H9 (cell line): ENCODE data around the gene N4BP2. TPM values are rescaled to one million over a fixed set of nuclear protein-coding genes. Genes with fewer than 3 reads are reported as not detected.

Experiments used
- DNase-seq: peaks from one replicate; pipeline ENCODE4 v3.0.0-alpha.2; 2017
- H2AFZ ChIP-seq: one replicate; pipeline ENCODE4 v1.6.1; 2013; ENCODE audit warnings: mild to moderate bottlenecking, low read length, control low read depth, moderate library complexity
- H2AK5ac ChIP-seq: 2 replicates; pipeline ENCODE4 v1.6.1; 2013; ENCODE audit warnings: low read length, control low read depth, mixed read lengths; ENCODE audit not compliant: insufficient read length
- H2BK120ac ChIP-seq: one replicate; pipeline ENCODE4 v1.6.1; 2013; ENCODE audit warnings: low read depth, mild to moderate bottlenecking, low read length, control low read depth, inconsistent platforms; ENCODE audit not compliant: poor library complexity, severe bottlenecking
- H2BK12ac ChIP-seq: 2 replicates; pipeline ENCODE4 v1.6.1; 2013; ENCODE audit warnings: low read length, control low read depth, mixed read lengths, low read depth; ENCODE audit not compliant: insufficient read length
- H2BK15ac ChIP-seq: 2 replicates; pipeline ENCODE4 v1.6.1; 2013; ENCODE audit warnings: low read depth, low read length, control low read depth
- H2BK20ac ChIP-seq: one replicate; pipeline ENCODE4 v1.6.1; 2013; ENCODE audit warnings: low read depth, mild to moderate bottlenecking, low read length, control low read depth, inconsistent platforms; ENCODE audit not compliant: poor library complexity, severe bottlenecking
- H2BK5ac ChIP-seq: 2 replicates; pipeline ENCODE4 v1.6.1; 2013; ENCODE audit warnings: low read length, control low read depth, mixed read lengths; ENCODE audit not compliant: insufficient read length
- H3K14ac ChIP-seq: 2 replicates; pipeline ENCODE4 v1.6.1; 2013; ENCODE audit warnings: low read length, control low read depth; ENCODE audit not compliant: insufficient read depth
- H3K18ac ChIP-seq: 2 replicates; pipeline ENCODE4 v1.6.1; 2013; ENCODE audit warnings: low read depth, mild to moderate bottlenecking, mixed read lengths, low read length, control low read depth; ENCODE audit not compliant: insufficient read length
- H3K23ac ChIP-seq: 2 replicates; pipeline ENCODE4 v1.6.1; 2013; ENCODE audit warnings: low read length, control low read depth, mixed read lengths, low read depth; ENCODE audit not compliant: insufficient read length
- H3K23me2 ChIP-seq: 2 replicates; pipeline ENCODE4 v1.6.1; 2013; ENCODE audit warnings: low read depth, mild to moderate bottlenecking, mixed read lengths, low read length, control low read depth; ENCODE audit not compliant: insufficient read length, poor library complexity, severe bottlenecking
- H3K27ac ChIP-seq: 2 replicates; pipeline ENCODE4 v1.5.1; 2013; ENCODE audit warnings: low read length, control low read depth, mixed read lengths, low read depth; ENCODE audit not compliant: insufficient read length
- H3K27me3 ChIP-seq: 2 replicates; pipeline ENCODE4 v1.6.1; 2013; ENCODE audit warnings: low read length, control low read depth, inconsistent platforms; ENCODE audit not compliant: insufficient read depth
- H3K4ac ChIP-seq: 2 replicates; pipeline ENCODE4 v1.6.1; 2013; ENCODE audit warnings: low read depth, mild to moderate bottlenecking, control low read depth, inconsistent platforms, low read length, moderate library complexity
- H3K4me1 ChIP-seq: 2 replicates; pipeline ENCODE4 v1.6.1; 2013; ENCODE audit warnings: low read length, control low read depth, inconsistent platforms; ENCODE audit not compliant: insufficient read depth
- H3K4me2 ChIP-seq: 2 replicates; pipeline ENCODE4 v1.6.1; 2013; ENCODE audit warnings: low read length, control low read depth, mixed read lengths; ENCODE audit not compliant: insufficient read length, insufficient read depth
- H3K56ac ChIP-seq: 2 replicates; pipeline ENCODE4 v1.6.1; 2013; ENCODE audit warnings: low read depth, mild to moderate bottlenecking, mixed read lengths, low read length, control low read depth; ENCODE audit not compliant: insufficient read length
- H3K79me1 ChIP-seq: 2 replicates; pipeline ENCODE4 v1.6.1; 2013; ENCODE audit warnings: low read depth, mild to moderate bottlenecking, moderate library complexity, low read length, control low read depth, inconsistent platforms; ENCODE audit not compliant: insufficient read depth, poor library complexity, severe bottlenecking
- H3K79me2 ChIP-seq: 2 replicates; pipeline ENCODE4 v1.6.1; 2013; ENCODE audit warnings: low read length, control low read depth, inconsistent platforms; ENCODE audit not compliant: insufficient read depth
- H3K9ac ChIP-seq: 2 replicates; pipeline ENCODE4 v1.6.1; 2013; ENCODE audit warnings: low read length, control low read depth, mixed read lengths; ENCODE audit not compliant: insufficient read length; ENCODE audit errors: extremely low read depth
- H3K9me3 ChIP-seq: one replicate; pipeline ENCODE4 v1.6.1; 2013; ENCODE audit warnings: low read depth, low read length, inconsistent platforms; ENCODE audit not compliant: control insufficient read depth
- H3T11ph ChIP-seq: one replicate; pipeline ENCODE4 v1.6.1; 2013; ENCODE audit warnings: mild to moderate bottlenecking, low read length, control low read depth, inconsistent platforms
- H4K20me1 ChIP-seq: one replicate; pipeline ENCODE4 v1.6.1; 2013; ENCODE audit not compliant: control insufficient read depth, insufficient read length, insufficient read depth
- H4K5ac ChIP-seq: 2 replicates; pipeline ENCODE4 v1.6.1; 2013; ENCODE audit warnings: low read depth, mild to moderate bottlenecking, mixed read lengths, low read length, control low read depth; ENCODE audit not compliant: insufficient read length
- H4K8ac ChIP-seq: replicated peaks from 2 replicates; pipeline ENCODE4 v1.6.1; 2013; ENCODE audit warnings: low read length, control low read depth, mixed read lengths, low read depth; ENCODE audit not compliant: insufficient read length
- H4K91ac ChIP-seq: 2 replicates; pipeline ENCODE4 v1.6.1; 2013; ENCODE audit warnings: low read depth, mild to moderate bottlenecking, moderate library complexity, mixed read lengths, low read length, control low read depth; ENCODE audit not compliant: insufficient read length
- H3K27ac Mint-ChIP-seq, 3 experiments: 2 replicates in 2 of 3; 3 replicates in 1 of 3; pipeline ENCODE4 v1.8.0; 2020 to 2021; ENCODE audit warnings: mixed read lengths in 3 of 3, mild to moderate bottlenecking in 1 of 3, moderate library complexity in 1 of 3
- H3K27me3 Mint-ChIP-seq: 2 replicates; pipeline ENCODE4 v1.8.0; 2021; ENCODE audit warnings: low read depth, mild to moderate bottlenecking, moderate library complexity, mixed read lengths
- H3K36me3 Mint-ChIP-seq, 3 experiments: 2 replicates in 2 of 3; 3 replicates in 1 of 3; pipeline ENCODE4 v1.8.0; 2020 to 2021; ENCODE audit warnings: low read depth in 3 of 3, mixed read lengths in 3 of 3; ENCODE audit not compliant: insufficient read depth in 1 of 3
- H3K4me1 Mint-ChIP-seq, 2 experiments: 2 replicates each; pipeline ENCODE4 v1.8.0; 2020; ENCODE audit warnings: mixed read lengths in 2 of 2
- H3K4me3 Mint-ChIP-seq, 2 experiments: 2 replicates in 1 of 2; 3 replicates in 1 of 2; pipeline ENCODE4 v1.8.0; 2020 to 2021; ENCODE audit warnings: mild to moderate bottlenecking in 2 of 2, mixed read lengths in 2 of 2, moderate library complexity in 1 of 2
- H3K9me3 Mint-ChIP-seq, 2 experiments: 2 replicates in 1 of 2; 3 replicates in 1 of 2; pipeline ENCODE4 v1.8.0; 2020; ENCODE audit warnings: mild to moderate bottlenecking in 2 of 2, mixed read lengths in 2 of 2, moderate library complexity in 1 of 2
- WGBS: extraction: QIAGEN DNeasy Blood & Tissue Kit; methylation state at CpG from one replicate; pipeline ENCODE4 v1.1.7; 2013; ENCODE audit warnings: missing lambda C conversion rate, low lambda C conversion rate, mixed read lengths; ENCODE audit not compliant: insufficient read length; ENCODE audit errors: extremely low coverage; 5-methylcytosine and 5-hydroxymethylcytosine counted together
- total RNA-seq: library from RNA; stranded (reverse); gene quantifications from 2 replicates; pipeline ENCODE4 v1.2.1, GENCODE V29; 2021
- TF ChIP-seq, protein P1 (sequence below): fragments of 200-600 bp; sonication (generic); conservative IDR thresholded peaks from 3 replicates; pipeline ENCODE4 v1.8.0; 2021; ENCODE audit warnings: antibody characterized with exemption, mild to moderate bottlenecking

Gene N4BP2
- total RNA-seq, 1 experiment from 2014 or later = 35.0 TPM

DNA sequence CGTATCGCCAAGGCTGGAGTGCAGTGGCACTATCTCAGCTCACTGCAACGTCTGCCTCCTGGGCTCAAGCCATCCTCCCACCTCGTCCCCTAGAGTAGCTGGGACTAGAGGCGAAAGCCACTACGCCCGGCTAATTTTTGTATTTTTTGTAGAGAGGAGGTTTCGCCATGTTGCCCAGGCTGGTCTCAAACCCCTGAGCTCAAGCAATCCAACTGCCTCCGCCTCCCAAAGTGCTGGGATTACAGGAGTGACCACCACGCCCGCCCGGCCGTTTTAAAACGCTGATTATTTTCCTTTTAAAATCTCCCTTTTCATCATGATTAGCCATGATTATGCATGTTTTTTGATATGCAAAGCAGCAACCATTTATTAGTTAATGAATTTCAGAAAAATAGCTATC, 2.2 kb downstream of the N4BP2 start:
- Histone ChIP-seq H3K79me1 (peaks cover 7% of the 10 kb centered on the region), H3K4me2 (peak overlapping the region; percentile 87), H2BK120ac (no peak overlapping the region), H2AFZ (no peak overlapping the region), H2BK5ac (no peak overlapping the region), H3K4ac (no peak overlapping the region), H3K9me3 (no peaks in the 10 kb centered on the region), H3K27me3 (no peaks in the 10 kb centered on the region), H3K14ac (no peak overlapping the region), H2AK5ac (no peak overlapping the region), H4K20me1 (no peaks in the 10 kb centered on the region), H4K8ac (no peak overlapping the region), H3T11ph (no peak overlapping the region), H4K5ac (no peak overlapping the region), H2BK20ac (no peak overlapping the region), H3K18ac (no peak overlapping the region), H3K4me1 (no peaks in the 10 kb centered on the region), H3K27ac (no peak overlapping the region), H3K23me2 (peaks cover 17% of the 10 kb centered on the region), H3K56ac (no peak overlapping the region), H4K91ac (no peak overlapping the region), H3K79me2 (peaks cover 12% of the 10 kb centered on the region; the same call in 1 of the 2 replicates), H2BK15ac (no peak overlapping the region), H2BK12ac (no peak overlapping the region), H3K23ac (no peak overlapping the region), H3K9ac (no peak overlapping the region)
- Mint-ChIP-seq H3K4me3 (peak overlapping the region; percentile 71 to 83), H3K27ac (peak overlapping the region in 2 of 3 experiments; percentile 18 to 44; a peak in 2 of 7 replicates), H3K36me3 (peaks cover 11 to 32% (median 19%) of the 10 kb centered on the region in 3 experiments), H3K4me1 (peaks cover 27 to 38% of the 10 kb centered on the region in 2 experiments), H3K27me3 (no peaks in the 10 kb centered on the region), H3K9me3 (no peaks in the 10 kb centered on the region; a peak in 1 of 5 replicates)
- no CpG with 5 or more reads among the region's 14 CpGs for WGBS
- no peak for DNase-seq
- TF ChIP-seq, protein P1, sequence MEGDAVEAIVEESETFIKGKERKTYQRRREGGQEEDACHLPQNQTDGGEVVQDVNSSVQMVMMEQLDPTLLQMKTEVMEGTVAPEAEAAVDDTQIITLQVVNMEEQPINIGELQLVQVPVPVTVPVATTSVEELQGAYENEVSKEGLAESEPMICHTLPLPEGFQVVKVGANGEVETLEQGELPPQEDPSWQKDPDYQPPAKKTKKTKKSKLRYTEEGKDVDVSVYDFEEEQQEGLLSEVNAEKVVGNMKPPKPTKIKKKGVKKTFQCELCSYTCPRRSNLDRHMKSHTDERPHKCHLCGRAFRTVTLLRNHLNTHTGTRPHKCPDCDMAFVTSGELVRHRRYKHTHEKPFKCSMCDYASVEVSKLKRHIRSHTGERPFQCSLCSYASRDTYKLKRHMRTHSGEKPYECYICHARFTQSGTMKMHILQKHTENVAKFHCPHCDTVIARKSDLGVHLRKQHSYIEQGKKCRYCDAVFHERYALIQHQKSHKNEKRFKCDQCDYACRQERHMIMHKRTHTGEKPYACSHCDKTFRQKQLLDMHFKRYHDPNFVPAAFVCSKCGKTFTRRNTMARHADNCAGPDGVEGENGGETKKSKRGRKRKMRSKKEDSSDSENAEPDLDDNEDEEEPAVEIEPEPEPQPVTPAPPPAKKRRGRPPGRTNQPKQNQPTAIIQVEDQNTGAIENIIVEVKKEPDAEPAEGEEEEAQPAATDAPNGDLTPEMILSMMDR = no peak
